GM12864 (cell line): ENCODE measurements around the gene NCAPD3.
A peak's percentile ranks its signal among the peaks of the same experiment; 100 is the strongest.
"Not testable (repeated sequence)": the region's sequence is repeated elsewhere in the genome, so short reads cannot be mapped to it uniquely, and the experiment has no call there.

Experiments used
- DNase-seq: peaks from one replicate; pipeline ENCODE4 v3.0.0-alpha.2; 2011; ENCODE audit warnings: low read depth
- H3K4me3 ChIP-seq: 2 replicates; pipeline ENCODE4 v1.5.1; 2011; ENCODE audit warnings: mild to moderate bottlenecking, low read depth, low read length, control low read depth
- TF ChIP-seq, protein P1 (sequence below): IDR thresholded peaks from 2 replicates; pipeline ENCODE4 v1.5.1; 2011; ENCODE audit warnings: low read depth, mild to moderate bottlenecking, moderate library complexity, low read length, control low read depth, inconsistent platforms; ENCODE audit errors: missing control alignments

Gene NCAPD3

DNA sequence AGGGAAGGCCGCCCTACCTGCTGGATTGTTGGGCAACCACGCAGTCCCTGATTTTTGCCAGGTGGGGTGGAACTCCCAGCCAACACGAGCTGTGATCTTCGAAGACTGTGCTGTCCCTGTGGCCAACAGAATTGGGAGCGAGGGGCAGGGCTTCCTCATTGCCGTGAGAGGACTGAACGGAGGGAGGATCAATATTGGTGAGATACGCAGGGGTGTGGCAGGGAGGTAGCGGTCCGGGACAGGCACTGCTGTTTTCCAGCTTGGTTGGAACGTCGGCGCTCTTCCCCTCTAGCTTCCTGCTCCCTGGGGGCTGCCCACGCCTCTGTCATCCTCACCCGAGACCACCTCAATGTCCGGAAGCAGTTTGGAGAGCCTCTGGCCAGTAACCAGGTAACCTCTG is 37.2 kb upstream of the NCAPD3 start:
- no peak for DNase-seq
- no peak overlapping the region for H3K4me3 ChIP-seq
- TF ChIP-seq, protein P1, sequence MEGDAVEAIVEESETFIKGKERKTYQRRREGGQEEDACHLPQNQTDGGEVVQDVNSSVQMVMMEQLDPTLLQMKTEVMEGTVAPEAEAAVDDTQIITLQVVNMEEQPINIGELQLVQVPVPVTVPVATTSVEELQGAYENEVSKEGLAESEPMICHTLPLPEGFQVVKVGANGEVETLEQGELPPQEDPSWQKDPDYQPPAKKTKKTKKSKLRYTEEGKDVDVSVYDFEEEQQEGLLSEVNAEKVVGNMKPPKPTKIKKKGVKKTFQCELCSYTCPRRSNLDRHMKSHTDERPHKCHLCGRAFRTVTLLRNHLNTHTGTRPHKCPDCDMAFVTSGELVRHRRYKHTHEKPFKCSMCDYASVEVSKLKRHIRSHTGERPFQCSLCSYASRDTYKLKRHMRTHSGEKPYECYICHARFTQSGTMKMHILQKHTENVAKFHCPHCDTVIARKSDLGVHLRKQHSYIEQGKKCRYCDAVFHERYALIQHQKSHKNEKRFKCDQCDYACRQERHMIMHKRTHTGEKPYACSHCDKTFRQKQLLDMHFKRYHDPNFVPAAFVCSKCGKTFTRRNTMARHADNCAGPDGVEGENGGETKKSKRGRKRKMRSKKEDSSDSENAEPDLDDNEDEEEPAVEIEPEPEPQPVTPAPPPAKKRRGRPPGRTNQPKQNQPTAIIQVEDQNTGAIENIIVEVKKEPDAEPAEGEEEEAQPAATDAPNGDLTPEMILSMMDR = no peak

DNA sequence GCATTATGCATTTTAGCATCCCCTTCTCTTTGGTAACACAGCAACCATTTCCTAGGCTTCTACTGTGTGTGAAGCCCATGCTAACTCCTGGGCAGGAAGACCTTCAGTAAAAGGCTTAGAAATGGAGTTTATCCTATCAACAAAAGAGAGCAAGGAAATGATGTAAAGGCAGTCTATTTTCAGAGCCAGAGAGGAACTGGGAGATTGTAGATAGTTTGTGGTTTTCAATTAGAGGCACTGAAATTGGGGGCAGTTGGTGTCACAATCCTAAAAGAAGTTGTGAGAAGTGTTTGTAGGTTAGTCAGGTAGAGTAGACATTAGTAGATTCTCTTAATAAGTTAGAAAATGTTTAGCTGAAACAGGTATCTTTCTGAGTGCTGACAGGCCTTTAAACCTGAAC is 36.7 kb upstream of the NCAPD3 start:
- TF ChIP-seq, protein P1 = no peak
- H3K4me3 ChIP-seq = no peak overlapping the region
- DNase-seq = no peak

DNA sequence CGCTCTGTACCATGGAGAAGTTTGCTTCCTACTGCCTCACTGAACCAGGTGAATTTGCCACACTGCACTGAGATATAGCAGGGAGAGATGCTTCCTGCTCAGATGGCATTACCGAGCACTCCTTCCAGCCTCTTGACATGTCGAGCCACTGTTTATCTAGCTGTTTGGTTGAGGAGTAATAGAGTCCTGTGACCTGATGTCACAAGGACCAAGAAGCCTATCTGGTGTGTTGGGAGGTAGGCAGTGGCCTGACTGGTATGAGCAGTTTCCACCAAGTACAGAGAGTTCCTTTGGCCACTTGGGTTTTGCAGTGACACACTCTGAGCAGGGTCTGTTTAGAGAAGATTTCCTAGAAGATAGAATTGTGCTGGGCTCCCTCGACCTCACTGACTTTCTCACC is 34.8 kb upstream of the NCAPD3 start:
- no peak overlapping the region for H3K4me3 ChIP-seq
- TF ChIP-seq, protein P1 = no peak
- no peak for DNase-seq

DNA sequence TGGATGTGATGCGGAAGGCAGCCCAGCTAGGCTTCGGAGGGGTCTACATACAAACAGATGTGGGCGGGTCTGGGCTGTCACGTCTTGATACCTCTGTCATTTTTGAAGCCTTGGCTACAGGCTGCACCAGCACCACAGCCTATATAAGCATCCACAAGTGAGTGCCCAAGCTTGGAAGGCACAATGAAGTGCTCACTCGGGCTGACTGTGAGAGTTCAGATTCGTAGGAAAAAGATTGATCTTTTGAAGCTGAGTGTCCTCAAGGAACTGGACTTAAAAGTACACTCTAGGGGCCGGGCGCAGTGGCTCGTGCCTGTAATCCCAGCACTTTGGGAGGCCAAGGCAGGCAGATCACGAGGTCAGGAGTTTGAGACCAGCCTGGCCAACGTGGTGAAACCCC is 33.3 kb upstream of the NCAPD3 start:
- no peak for DNase-seq
- no peak overlapping the region for H3K4me3 ChIP-seq
- TF ChIP-seq, protein P1 = no peak

DNA sequence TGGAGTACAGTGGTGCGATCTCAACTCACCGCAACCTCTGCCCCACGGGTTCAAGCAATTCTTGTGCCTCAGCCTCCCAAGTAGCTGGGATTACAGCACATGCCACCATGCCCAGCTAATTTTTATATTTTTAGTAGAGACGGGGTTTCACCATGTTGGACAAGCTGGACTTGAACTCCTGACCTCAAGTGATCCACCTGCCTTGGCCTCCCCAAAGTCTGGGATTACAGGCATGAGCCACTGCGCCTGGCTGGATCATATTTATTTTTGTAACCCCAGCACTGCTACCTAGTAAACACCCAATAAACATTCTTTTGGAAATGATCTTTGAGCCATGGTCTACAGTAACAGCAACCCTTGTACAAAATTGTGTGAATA is 31.4 kb upstream of the NCAPD3 start:
- H3K4me3 ChIP-seq, DNase-seq: not testable (repeated sequence)

DNA sequence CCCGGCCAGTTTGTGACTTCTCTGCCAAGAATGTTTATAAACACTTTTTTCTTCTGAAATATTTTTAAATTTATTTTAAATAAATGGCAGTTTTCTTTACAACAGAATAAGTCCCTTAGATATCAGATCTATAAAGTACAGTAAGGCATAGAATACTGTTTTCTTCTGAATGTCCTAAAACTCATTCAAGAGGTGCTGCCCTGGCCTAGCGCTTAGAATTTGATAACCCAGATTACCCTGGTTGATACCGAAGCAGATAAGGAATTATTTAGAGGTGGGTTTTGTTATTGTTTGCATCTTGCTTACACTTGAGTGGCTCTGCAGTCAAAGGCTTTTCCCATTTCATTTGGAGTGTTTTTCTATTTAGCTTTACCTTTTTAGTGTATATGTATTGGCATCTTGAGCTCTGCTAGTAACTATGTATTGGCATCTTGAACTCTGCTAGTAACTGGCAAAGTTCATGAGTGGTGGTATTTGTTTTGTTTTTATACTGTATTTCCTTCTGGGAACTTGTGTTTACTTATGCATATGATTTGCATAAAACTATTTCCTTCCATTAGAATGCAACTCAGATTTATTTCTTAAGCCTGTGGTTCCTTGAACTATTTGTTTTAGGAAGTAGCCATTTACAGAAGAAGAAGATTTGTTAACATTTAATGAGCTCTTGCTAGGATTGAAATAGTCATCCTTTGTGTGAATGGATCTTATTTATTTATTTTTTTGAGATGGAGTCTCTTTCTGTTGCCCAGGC is 30.8 kb upstream of the NCAPD3 start:
- peak overlapping the region; percentile 62; the same call in 1 of the 2 replicates for H3K4me3 ChIP-seq
- no peak for DNase-seq
- TF ChIP-seq, protein P1 = no peak

DNA sequence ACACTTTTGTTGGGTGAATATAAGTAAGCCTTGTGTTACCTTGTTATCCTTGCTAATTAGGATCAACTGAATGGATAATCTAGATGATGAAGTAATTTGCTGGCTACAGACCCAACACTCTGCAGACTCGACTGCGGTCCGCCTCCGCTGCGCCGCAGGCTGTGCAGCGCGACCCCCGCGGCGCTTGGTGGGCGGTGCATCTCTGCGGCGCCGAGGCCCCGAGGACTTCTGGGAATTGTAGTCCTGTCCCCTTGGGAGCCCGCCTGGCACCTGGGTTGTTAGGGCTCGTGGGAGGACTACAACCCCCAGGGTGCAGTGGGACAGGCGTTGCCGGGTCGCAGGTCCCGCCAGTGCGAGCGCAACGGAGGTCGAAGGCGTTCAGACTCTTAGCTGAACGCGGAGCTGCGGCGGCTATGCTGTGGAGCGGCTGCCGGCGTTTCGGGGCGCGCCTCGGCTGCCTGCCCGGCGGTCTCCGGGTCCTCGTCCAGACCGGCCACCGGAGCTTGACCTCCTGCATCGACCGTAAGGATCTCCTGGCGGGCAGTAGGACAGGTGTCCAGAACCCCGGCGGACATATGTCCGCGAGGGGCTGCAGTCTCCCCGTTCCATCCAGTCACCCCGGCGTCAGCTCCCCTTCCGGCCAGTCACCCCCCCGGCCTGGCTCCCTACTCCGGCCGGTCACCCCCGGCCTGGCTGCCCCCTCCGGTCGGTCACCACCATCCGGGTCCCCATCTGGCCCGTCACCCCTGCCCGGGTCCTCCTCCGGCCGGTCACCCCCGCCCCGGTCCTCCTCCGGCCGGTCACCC is 29.6 kb upstream of the NCAPD3 start, which contains the start of the genes ACAD8 and THYN1:
ACAD8 (plus strand) TSS at position 381 of the 806 bp plus-strand sequence; CDS start at position 414, 33 bp downstream.
THYN1 (minus strand) TSS at position 165 of the 806 bp plus-strand sequence. CDS start 470 bp downstream, outside the sequence.
- peak within 1 kb of the TSS; percentile 62 for H3K4me3 ChIP-seq
- TF ChIP-seq, protein P1 = no peak
- DNase-seq = peak; percentile 92
